GM12874 (cell line): ENCODE data around the gene FBXO48.

ENCODE experiments used
- CTCF ChIP-seq: IDR thresholded peaks from 2 replicates; pipeline ENCODE4 v1.5.1; 2011; ENCODE audit warnings: low read depth, mild to moderate bottlenecking, control low read depth, low read length, moderate library complexity; ENCODE audit not compliant: insufficient read depth

FBXO48 gene

GRCh38 chr2:68431316-68431972, 35.6 kb downstream of the FBXO48 start:
- no peak for TF ChIP-seq CTCF

GRCh38 chr2:68429311-68429826, 37.7 kb downstream of the FBXO48 start:
- no peak for TF ChIP-seq CTCF

DNA sequence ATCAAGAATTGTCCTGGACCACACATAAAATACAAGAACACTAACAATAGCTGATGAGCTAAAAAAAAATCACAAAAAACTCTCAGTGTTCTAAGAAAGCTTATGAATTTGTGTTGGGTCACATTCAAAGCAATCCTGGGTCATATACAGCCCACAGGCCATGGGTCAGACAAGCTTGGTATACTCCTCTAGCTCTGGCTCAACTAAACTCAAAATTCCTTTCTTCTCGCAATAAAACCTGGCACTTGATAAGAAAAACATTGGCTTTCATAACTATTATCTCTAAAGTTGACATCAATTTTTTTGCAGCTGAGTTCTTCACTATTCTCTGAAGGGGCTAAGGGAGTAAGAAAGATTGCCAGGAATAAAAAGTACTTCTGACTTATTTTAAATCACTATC, 38.3 kb downstream of the FBXO48 start:
- TF ChIP-seq CTCF = no peak

DNA sequence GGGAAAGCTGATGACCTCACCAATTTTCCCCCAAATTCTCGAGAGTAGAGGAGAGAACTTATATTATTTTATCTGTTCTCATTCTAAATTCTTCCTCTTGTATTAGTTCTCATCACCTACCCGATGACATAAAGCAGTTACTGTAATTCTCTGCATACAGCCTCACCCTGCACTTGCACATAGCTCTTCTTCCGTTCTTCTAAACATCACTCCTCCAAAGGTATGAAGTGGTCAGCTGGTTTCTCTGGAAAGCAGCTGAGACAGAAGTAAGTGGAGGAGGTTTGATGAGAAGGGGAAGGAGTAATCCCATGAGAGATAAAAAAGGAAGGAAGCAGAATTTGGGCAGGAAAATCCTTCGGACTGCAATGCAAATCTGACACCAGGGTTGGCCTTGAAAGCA, 39.0 kb downstream of the FBXO48 start:
- no peak for TF ChIP-seq CTCF

DNA sequence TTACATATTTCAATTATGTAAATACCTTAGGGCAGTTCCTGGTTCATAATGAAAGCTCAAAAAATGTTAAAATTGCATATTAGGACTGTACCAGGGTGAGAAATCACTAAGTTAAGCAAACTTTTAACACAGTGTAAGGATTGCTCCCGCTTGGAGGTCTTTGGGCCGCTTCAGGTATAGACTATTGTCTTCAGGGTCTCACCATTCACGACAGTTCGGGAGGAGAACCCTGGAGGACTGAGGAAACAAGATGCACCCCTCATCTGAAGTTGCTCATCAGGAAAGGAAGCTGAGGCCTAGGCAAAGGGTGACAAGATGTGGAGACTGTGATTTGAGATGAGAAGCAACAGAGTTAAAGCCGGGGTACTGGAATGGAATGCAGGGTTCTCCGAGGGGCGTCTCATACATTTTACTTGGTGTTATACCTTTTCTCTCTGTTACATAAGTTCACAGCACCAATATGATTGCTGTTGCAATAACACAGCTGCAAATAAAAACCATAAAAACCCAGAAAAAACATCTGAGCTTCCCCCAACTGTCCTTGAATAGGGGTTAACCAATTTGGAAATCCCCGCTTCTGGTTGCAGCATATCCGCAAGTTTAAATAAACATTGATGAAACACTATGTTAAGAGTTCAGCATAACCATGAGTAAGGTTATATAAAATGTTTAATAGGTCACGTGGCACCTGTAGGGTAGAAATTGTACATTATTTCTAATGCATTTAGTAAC, 40.1 kb downstream of the FBXO48 start:
- no peak for TF ChIP-seq CTCF

GRCh38 chr2:68426446-68426845, 40.6 kb downstream of the FBXO48 start:
- no peak for TF ChIP-seq CTCF

- no peak for TF ChIP-seq CTCF
Observed at GRCh38 chr2:68425503-68425902, 41.6 kb downstream of the FBXO48 start.
